Measurements from ENCODE around the gene AOC3.
"Not testable (repeated sequence)": the region's sequence is repeated elsewhere in the genome, so short reads cannot be mapped to it uniquely, and the experiment has no call there.

Gene AOC3

GRCh38 chr17:42889809-42890208, 38.8 kb downstream of the AOC3 start:
- in situ Hi-C loops (cut with MboI; ENCODE audit: low sequenced_read_pairs): no loop called here

DNA sequence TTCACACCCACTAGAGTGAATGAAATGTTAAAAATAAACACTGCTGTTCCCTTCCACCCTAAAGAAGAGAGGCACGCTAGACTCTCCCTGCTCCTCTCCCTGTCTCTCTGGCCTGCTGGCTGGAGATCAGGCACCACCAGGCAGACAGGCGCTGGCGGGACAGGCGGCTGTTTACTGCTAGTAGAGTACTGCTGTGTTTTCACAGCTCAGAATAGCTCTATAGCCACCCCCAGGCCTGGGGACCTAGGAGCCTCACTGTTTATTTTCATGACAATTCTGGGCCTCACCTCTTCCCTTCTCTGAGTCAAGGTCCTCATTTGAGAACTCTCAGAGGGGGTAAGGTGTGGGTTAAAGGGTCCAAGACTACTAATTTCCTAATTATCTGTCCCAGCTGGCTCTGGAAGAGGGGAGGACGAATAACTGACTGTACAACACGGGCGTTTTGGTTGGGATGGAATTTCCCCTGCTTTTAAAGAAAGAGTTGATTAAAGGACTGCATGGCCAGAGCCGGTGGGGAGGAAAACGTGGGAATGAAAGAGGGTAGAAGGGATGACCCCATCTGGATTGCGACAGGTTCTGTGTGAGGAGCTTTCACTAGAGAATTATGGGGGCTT, 40.6 kb downstream of the AOC3 start:
- in situ Hi-C loops (cut with MboI; ENCODE audit: low sequenced_read_pairs): no loop called here

- in situ Hi-C loops (cut with MboI; ENCODE audit: low sequenced_read_pairs): no loop called here
Observed at GRCh38 chr17:42893359-42893758, 42.4 kb downstream of the AOC3 start.

DNA sequence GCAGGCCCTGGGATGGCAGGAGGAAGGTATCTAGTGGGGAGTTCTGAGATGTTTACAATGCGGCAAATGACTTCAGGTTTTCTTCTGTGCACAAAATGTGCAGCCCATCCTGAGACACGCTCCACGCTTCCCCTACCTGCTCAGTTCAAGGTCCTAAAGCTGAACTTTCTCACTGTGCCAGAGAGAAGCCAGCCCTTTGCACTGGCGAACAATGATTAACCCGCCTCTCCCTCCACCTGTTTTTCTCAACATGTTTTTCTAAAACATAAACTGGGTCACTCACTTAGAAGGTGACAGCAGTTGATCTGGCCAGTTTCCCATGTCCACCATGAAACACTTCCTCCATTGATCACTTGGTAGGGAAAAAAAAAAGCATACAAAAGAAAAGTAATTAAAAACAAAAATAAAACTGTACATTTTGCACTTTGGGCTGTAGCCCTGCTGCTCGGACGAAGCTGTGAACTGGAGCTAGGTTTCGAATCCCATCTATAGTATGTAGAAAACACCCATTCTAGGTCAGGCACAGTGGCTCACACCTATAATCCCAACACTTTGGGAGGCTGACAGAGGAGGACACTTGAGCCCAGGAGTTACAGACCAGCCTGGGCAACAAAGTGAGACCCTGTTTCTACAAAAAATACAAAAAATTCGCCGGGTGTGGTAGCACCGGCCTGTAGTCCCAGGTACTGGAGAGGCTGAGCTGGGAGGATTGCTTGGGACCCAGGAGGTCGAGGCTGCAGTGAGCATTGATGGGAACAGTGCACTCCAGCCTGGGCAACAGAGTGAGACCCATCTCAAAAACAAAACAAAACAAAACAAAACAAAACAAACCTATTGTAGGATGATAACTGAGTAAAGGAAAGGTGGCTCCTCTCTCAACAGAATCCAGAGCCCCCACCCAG, 43.5 kb downstream of the AOC3 start:
- in situ Hi-C loops (cut with MboI; ENCODE audit: low sequenced_read_pairs): no loop called here

- in situ Hi-C loops (cut with MboI; ENCODE audit: low sequenced_read_pairs): no loop called here
Observed at GRCh38 chr17:42895185-42895555, 44.2 kb downstream of the AOC3 start.

DNA sequence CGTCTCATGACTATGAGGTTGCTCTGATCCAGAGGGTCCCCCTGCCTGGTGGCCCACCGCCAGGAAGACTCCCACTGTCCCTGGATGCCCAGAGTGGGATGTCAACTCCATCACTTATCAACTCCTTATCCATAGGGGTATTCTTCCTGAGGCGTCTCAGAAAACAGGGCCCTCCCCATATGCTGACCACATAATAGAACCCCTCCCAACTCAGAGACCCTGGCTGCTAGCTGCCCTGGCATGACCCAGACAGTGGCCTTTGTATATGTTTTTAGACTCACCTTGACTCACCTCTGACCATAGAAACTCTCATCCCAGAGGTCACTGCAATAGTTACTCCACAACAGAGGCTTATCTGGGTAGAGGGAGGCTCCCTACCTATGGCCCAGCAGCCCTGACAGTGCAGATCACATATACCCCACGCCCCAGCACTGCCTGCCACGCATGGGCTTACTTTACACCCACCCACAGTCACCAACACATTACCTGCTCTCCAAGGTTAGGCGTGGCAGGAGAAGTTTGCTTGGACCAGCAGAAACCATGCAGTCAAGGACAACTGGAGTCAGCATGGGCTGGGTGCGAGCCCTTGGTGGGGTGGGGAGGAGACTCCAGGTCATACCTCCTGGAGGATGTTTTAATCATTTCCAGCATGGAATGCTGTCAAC, 47.3 kb downstream of the AOC3 start:
- in situ Hi-C loops (cut with MboI; ENCODE audit: low sequenced_read_pairs): no loop called here

- in situ Hi-C loops (cut with MboI; ENCODE audit: low sequenced_read_pairs): not testable (repeated sequence)
Observed at GRCh38 chr17:42899981-42900380, 49.0 kb downstream of the AOC3 start.

GRCh38 chr17:42900460-42901331, 49.7 kb downstream of the AOC3 start, which contains the start of gene G6PC1:
Gene G6PC1 (plus strand): TSS chr17:42900799. CDS start chr17:42900877, 78 bp downstream.
- in situ Hi-C loops (cut with MboI; ENCODE audit: low sequenced_read_pairs): no loop called here

GRCh38 chr17:42901535-42902229, 50.7 kb downstream of the AOC3 start:
- in situ Hi-C loops (cut with MboI; ENCODE audit: low sequenced_read_pairs): no loop called here

- in situ Hi-C loops (cut with MboI; ENCODE audit: low sequenced_read_pairs): no loop called here
Observed at GRCh38 chr17:42904110-42904469, 53.1 kb downstream of the AOC3 start.

DNA sequence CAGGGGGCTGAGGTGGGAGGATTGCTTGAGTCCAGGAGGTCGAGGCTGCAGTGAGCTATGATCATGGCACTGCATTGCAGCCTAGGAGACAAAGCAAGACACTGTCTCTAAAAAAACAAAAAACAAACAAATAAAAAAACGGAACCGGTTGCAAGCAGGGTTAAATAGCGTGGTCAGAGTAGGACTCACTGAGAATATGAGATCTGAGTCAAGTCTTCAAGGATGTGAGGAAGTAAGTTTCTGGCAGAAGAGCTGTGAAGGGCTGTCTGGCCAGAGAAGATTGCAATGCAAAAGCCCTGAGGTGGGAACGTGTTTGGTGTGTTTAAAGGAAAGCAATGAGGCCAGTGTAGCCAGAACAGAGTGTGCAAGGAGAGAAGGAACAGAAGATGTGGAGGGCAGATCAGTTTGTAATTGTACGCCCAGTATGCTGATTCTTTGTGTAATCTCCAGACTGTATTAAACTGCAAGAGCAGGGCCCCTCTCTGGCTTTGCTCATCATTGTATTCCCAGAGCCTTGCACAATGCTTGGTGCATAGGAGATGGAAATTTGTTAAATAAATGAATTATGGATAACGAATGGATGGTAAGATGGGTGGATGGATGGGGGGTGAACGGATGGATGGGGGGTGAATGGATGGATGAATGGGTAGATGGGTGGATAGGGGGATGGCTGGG, 55.9 kb downstream of the AOC3 start:
- in situ Hi-C loops (cut with MboI; ENCODE audit: low sequenced_read_pairs): no loop called here
